HepG2 (cell line): Measurements from ENCODE around the gene NCBP2.

ENCODE experiments used
- ZNF773 ChIP-seq: sonication (generic); formaldehyde crosslinking; IDR thresholded peaks from 2 replicates; pipeline ENCODE4 v1.4.0; 2020; ENCODE audit warnings: missing genetic modification reagents, borderline replicate concordance
- TF ChIP-seq, protein P1 (sequence below): sonication (generic); formaldehyde crosslinking; IDR thresholded peaks from 2 replicates; pipeline ENCODE4 v1.4.0; 2020; ENCODE audit warnings: missing genetic modification reagents
- TF ChIP-seq, protein P2 (sequence below), 2 experiments: sonication (generic) in 1 of 2; formaldehyde crosslinking in 1 of 2; IDR thresholded peaks; 2 replicates each; pipeline versions ENCODE4 v1.5.1 to v1.6.1; 2011 to 2020; ENCODE audit warnings: borderline replicate concordance in 1 of 2, low read depth in 1 of 2, low read length in 1 of 2, mild to moderate bottlenecking in 1 of 2, missing genetic modification reagents in 1 of 2, moderate library complexity in 1 of 2

DNA sequence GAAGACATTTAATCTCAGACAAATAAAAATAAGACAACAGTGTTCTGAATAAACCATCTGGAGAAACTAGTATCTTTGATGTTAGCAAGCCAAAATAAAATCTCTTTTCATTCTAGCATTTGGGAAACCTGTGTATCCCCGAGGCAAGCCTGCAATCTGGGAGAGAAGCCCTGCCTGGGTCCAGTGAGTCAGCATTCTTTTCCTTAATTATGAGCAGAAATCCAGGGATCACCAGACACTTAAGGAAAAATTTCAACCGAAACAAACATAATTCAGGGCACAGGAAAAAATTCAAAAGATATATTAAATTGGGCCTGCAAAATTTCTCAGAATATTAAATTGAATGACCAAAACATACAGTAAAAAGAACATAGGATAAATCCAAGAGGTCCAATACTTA lies 4.2 kb downstream of the NCBP2 start:
- no peak for TF ChIP-seq ZNF773
- TF ChIP-seq, protein P1, sequence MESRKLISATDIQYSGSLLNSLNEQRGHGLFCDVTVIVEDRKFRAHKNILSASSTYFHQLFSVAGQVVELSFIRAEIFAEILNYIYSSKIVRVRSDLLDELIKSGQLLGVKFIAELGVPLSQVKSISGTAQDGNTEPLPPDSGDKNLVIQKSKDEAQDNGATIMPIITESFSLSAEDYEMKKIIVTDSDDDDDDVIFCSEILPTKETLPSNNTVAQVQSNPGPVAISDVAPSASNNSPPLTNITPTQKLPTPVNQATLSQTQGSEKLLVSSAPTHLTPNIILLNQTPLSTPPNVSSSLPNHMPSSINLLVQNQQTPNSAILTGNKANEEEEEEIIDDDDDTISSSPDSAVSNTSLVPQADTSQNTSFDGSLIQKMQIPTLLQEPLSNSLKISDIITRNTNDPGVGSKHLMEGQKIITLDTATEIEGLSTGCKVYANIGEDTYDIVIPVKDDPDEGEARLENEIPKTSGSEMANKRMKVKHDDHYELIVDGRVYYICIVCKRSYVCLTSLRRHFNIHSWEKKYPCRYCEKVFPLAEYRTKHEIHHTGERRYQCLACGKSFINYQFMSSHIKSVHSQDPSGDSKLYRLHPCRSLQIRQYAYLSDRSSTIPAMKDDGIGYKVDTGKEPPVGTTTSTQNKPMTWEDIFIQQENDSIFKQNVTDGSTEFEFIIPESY (CRISPR knock-in tag): no peak
- TF ChIP-seq, protein P2, sequence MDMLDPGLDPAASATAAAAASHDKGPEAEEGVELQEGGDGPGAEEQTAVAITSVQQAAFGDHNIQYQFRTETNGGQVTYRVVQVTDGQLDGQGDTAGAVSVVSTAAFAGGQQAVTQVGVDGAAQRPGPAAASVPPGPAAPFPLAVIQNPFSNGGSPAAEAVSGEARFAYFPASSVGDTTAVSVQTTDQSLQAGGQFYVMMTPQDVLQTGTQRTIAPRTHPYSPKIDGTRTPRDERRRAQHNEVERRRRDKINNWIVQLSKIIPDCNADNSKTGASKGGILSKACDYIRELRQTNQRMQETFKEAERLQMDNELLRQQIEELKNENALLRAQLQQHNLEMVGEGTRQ (IDR thresholded peaks at IDR 0.05; ENCODE audit: low read depth, low read length): no peak
- TF ChIP-seq, protein P2 (CRISPR knock-in tag; IDR thresholded peaks at IDR 0.05; ENCODE audit: borderline replicate concordance): no peak
